ENCODE data around the gene TEX2. TPM values are rescaled to one million over a fixed set of nuclear protein-coding genes. Genes with fewer than 3 reads are reported as not detected.

The TEX2 gene
- total and polyA plus RNA-seq, 2 donors from 2014 or later: 14.0 to 39.1 TPM

GRCh38 chr17:64297467-64298088 lies 34.5 kb upstream of the TEX2 start:
- DNase-seq: no peak
- TF ChIP-seq CTCF (IDR thresholded peaks at IDR 0.05; ENCODE audit: borderline replicate concordance, extremely low read depth, insufficient read depth): no peak
- H3K9me3 ChIP-seq (ENCODE audit: control insufficient read depth in 2 of 3, insufficient read depth in 1 of 3, low read length in 3 of 3): no peaks in the 10 kb centered on the region
- H3K4me3 ChIP-seq (ENCODE audit: low read length in 3 of 3): no peak overlapping the region
- intact Hi-C loops (cut with DNase I): no loop called here
- no peak for FAIRE-seq
- H3K27me3 ChIP-seq (ENCODE audit: control insufficient read depth, insufficient read depth, low read length): no peaks in the 10 kb centered on the region
- H3K27ac ChIP-seq (ENCODE audit: low read depth in 2 of 2, low read length in 2 of 2): no peak overlapping the region
- no peaks in the 10 kb centered on the region for H3K4me1 ChIP-seq (ENCODE audit: control insufficient read depth in 2 of 3, insufficient read depth in 2 of 3, low read depth in 1 of 3, low read length in 3 of 3)
- H3K36me3 ChIP-seq (ENCODE audit: control insufficient read depth in 2 of 3, insufficient read depth in 3 of 3, low read length in 3 of 3): no peaks in the 10 kb centered on the region
- H3K9ac ChIP-seq (ENCODE audit: low read length in 3 of 3): no peak overlapping the region

GRCh38 chr17:64296246-64296645 lies 33.2 kb upstream of the TEX2 start:
- no peak for TF ChIP-seq CTCF (IDR thresholded peaks at IDR 0.05; ENCODE audit: borderline replicate concordance, extremely low read depth, insufficient read depth)
- Histone ChIP-seq H3K9me3 (ENCODE audit: control insufficient read depth in 2 of 3, insufficient read depth in 1 of 3, low read length in 3 of 3) (peaks cover 0 to 4% (median 0%) of the 10 kb centered on the region in 3 donors), H3K9ac (ENCODE audit: low read length in 3 of 3) (no peak overlapping the region), H3K27ac (ENCODE audit: low read depth in 2 of 2, low read length in 2 of 2) (no peak overlapping the region), H3K4me3 (ENCODE audit: low read length in 3 of 3) (no peak overlapping the region), H3K36me3 (ENCODE audit: control insufficient read depth in 2 of 3, insufficient read depth in 3 of 3, low read length in 3 of 3) (no peaks in the 10 kb centered on the region), H3K4me1 (ENCODE audit: control insufficient read depth in 2 of 3, insufficient read depth in 2 of 3, low read depth in 1 of 3, low read length in 3 of 3) (no peaks in the 10 kb centered on the region), H3K27me3 (ENCODE audit: control insufficient read depth, insufficient read depth, low read length) (no peaks in the 10 kb centered on the region)
- DNase-seq (peak in 2 of 5 donors; percentile 19 to 39), FAIRE-seq (no peak)
- intact Hi-C loops (cut with DNase I): no loop called here

- Histone ChIP-seq H3K4me1 (ENCODE audit: control insufficient read depth in 2 of 3, insufficient read depth in 2 of 3, low read depth in 1 of 3, low read length in 3 of 3) (no peaks in the 10 kb centered on the region), H3K9me3 (ENCODE audit: control insufficient read depth in 2 of 3, insufficient read depth in 1 of 3, low read length in 3 of 3) (peaks cover 0 to 6% (median 0%) of the 10 kb centered on the region in 3 donors), H3K27ac (ENCODE audit: low read depth in 2 of 2, low read length in 2 of 2) (no peak overlapping the region), H3K36me3 (ENCODE audit: control insufficient read depth in 2 of 3, insufficient read depth in 3 of 3, low read length in 3 of 3) (no peaks in the 10 kb centered on the region), H3K27me3 (ENCODE audit: control insufficient read depth, insufficient read depth, low read length) (no peaks in the 10 kb centered on the region), H3K4me3 (ENCODE audit: low read length in 3 of 3) (no peak overlapping the region), H3K9ac (ENCODE audit: low read length in 3 of 3) (no peak overlapping the region)
- no peak for TF ChIP-seq CTCF (IDR thresholded peaks at IDR 0.05; ENCODE audit: borderline replicate concordance, extremely low read depth, insufficient read depth)
- FAIRE-seq: no peak
- intact Hi-C loops (cut with DNase I): no loop called here
- no peak for DNase-seq
Observed at GRCh38 chr17:64295146-64295545, 32.1 kb upstream of the TEX2 start.
